Stimulated activated CD8-positive, alpha-beta memory T cell treated with anti-CD3 and anti-CD28 coated beads, Interleukin-12 subunit alpha, Interleukin-12 subunit beta, amount 100 ng/mL, for 24 hours (primary cell): ENCODE measurements around the gene GPR156.
"Not testable (repeated sequence)": the region's sequence is repeated elsewhere in the genome, so short reads cannot be mapped to it uniquely, and the experiment has no call there.

Experiments used
- DNase-seq: peaks from one replicate; pipeline ENCODE4 v3.0.0-alpha.2; 2020; ENCODE audit errors: extremely low read depth

Gene GPR156

DNA sequence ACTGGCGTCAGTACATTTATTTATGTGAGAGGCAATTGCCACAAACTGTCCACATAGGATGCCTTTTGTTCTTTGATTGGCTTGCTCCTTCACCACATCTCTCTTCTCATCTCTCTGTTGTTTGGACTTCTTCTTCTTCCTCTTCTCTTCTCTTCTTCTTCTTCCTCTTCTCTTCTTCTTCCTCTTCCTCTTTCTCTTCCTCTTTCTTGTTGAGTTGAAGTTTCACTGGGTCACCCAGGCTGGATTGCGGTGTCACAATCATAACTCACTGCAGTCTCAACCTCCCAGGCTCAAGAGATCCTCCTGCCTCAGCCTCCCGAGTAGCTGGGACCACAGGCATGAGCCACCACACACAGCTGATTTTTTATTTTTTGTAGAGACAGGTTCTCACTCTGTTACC, 123.1 kb downstream of the GPR156 start:
- DNase-seq, result no peak

DNA sequence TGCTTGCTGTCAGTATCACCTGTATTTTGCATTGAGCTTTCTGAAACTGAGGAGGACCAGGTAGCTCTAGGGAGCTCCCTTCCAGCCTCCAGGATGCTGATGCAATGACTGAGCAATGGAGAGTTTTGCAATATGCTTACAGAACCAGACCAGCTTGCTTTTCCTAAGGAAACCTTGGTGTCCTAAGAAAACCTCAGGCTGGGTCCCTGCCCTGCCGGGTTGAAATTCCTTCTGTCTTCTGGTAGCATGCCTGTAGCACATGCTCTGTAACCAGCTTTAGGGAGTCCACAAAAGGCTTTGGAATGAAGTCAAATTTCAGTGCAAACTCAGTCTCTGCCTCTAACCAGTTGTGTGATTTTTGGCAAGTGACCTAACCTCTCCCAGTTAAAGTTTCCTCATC, 125.0 kb downstream of the GPR156 start:
- no peak for DNase-seq

DNA sequence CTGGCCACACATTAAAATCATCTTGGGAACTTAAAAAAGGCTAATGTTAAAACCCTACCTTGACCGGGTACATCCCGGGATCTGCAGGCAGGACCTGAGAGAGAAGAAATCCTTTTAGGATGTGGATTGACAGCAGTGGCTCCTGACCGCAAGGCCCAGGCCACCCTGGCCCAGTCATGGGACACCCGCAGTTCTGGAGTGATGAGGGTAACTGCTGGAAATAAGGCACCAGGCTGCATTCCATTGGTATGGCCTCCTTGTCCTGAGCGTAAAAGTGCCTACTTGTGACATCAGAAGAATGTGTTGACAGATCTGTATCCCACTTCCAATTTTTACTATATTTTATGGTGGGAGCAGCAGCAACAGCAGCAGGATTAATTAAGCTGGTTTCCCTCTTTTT, 127.3 kb downstream of the GPR156 start:
- DNase-seq, result no peak

- no peak for DNase-seq
These were observed 127.9 kb downstream of the GPR156 start for GRCh38 chr3:120157113-120157512.

DNA sequence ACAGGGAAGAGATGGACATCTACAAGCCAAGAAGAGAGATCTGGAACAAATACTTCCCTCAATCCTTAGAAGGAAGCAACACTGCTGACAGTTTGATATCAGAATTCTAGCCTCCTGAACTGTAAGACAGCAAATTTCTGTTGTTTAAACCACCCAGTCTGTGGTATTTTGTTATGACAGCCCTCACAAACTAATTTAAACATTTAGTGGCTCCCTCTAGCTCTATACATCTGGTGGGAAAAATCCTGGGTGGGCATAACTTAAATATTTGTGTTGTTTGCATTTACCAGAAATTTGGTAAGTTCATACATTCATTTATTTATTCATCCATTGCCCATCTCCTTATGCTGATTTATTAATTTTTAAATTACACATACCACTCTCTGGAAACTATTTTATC, 128.3 kb downstream of the GPR156 start:
- DNase-seq, result no peak

- not testable (repeated sequence) for DNase-seq
These were observed 129.3 kb downstream of the GPR156 start for GRCh38 chr3:120155694-120156093.

DNA sequence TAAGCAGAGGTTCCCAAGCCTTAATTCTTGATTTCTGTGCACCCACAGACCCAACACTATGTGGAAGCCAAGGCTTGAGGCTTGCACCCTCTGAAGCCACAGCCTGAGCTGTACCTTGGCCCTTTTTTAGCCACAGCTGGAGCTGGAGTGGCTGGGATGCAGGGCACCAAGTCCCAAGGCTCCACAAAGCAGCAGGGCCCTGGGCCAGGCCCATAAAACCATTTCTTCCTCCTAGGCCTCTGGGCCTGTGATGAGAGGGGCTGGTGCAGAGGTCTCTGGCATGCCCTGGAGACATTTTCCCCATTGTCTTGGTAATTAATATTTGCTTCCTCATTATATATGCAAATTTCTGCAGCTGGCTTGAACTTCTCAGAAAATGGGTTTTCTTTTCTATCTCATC, 129.9 kb downstream of the GPR156 start:
- no peak for DNase-seq

GRCh38 chr3:120153294-120153693, 131.7 kb downstream of the GPR156 start:
- DNase-seq, result no peak

DNA sequence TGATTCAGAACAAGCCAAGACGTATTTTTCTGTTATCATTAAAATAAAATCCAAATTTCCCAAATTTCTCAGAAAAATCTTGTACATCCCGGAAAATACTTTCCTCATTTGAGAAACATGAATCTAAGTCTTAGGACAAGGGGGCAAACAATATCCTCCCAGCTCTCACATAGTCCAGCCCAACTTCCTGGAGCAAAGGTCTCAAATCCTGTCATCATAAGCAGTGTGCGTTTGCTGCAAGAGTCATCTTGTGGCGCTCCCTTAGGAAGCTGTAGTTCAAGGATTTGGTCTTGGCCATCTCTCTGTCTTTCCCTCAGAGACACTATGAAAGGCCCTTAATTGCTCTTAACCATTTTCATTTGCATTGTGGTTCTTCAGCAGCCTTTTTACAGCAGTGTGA, 133.2 kb downstream of the GPR156 start:
- DNase-seq, result no peak

GRCh38 chr3:120148187-120148949, 136.7 kb downstream of the GPR156 start:
- no peak for DNase-seq

DNA sequence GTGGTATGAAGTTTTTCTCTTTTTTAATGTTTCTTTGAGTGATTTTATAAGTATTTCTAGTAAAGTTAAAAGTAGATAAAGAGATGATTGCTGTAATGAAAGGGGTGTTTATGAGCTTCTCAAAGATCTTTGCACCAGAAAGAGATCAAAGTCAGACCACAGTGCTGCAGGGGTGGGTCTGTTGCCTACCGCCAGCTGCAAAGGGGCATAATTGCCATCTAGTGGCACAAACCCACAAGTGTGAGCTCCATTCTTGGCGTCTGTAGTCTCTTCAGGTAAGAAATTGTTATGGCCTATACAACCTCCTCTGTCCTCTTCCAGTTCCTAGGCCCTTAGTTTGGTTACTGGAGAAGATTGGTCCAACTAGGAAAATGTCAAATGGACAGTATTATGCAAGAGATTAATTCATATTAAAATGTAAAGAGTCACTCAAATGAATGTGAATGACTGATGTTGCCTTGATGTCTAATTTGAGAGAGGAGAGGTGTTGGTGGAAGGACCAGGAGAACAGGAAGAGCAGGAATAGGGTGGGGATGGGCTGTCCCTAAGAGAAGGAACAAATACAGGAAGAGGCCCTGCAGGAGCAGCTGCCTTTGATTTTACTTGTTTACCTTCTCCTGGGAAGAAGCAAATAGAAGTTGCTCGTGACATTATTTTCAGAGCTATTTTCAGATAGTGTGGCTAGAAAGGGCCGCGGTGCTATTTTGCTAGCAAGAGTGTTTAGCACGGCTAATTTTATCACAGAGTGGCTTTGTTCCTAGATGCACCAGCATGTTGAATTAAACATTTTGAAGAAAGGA, 137.8 kb downstream of the GPR156 start:
- DNase-seq, result no peak

- DNase-seq, result no peak
These were observed 139.3 kb downstream of the GPR156 start for GRCh38 chr3:120145542-120146285.

DNA sequence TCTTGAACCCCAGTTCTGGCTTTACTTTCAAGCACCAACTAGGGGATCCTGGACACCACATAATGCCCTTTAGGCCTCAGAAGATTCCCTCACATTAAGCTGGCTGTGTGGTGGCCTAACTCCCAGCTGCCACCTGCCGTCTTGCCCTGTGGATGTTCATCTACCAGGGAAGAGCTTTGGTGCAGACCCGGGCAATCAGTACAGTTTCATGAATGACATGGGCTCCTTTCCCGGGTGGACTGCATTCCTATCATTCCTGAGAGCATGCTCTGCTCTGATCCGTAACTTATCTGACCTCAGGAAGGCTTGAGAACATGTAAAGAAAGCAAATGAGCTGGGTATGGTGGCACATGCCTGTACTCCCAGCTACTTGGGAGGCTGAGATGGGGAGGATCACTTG, 140.8 kb downstream of the GPR156 start:
- no peak for DNase-seq

- no peak for DNase-seq
These were observed 141.3 kb downstream of the GPR156 start for GRCh38 chr3:120143676-120144075.

DNA sequence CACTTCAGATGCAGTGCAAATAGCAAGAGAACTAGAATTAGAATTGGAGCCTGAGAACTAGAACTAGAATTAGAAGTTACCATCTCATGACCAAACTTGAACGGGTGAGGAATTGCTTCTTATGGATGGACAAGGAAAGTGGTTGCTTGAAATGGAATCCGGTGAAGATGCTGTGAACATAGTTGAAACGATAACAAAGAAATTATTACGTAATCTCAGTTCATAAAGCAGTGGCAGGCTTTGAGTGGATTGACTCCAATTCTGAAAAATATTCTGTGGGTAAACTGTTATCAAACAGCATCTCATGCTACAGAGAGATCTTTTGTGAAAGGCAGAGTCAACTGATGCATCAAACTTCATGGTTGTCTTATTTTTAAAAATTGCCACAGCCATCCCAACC, 142.8 kb downstream of the GPR156 start:
- DNase-seq, result no peak

DNA sequence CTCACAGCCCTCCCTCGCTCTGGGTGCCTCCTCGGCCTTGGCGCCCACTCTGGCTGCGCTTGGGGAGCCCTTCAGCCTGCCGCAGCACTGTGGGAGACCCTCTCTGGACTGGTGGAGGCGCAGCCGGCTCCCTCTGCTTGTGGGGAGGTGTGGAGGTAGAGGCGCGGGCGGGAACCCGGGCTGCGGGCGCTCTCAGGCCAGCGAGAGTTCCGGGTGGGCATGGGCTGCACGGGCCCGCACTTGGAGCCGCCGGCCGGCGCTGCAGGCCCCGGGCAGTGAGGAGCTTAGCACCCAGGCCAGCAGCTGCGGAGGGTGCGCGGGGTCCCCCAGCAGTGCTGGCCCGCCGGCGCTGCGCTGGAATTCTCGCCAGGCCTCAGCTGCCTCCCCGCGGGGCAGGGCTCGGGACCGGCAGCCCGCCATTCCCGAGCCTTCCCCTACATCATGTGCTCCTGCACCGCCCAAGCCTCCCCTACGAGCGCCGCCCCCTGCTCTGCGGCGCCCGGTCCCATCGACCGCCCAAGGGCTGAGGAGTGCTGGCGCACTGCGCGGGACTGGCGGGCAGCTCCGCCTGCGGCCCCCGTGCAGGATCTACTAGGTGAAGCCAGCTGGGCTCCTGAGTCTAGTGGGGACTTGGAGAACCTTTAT, 144.8 kb downstream of the GPR156 start:
- no peak for DNase-seq

DNA sequence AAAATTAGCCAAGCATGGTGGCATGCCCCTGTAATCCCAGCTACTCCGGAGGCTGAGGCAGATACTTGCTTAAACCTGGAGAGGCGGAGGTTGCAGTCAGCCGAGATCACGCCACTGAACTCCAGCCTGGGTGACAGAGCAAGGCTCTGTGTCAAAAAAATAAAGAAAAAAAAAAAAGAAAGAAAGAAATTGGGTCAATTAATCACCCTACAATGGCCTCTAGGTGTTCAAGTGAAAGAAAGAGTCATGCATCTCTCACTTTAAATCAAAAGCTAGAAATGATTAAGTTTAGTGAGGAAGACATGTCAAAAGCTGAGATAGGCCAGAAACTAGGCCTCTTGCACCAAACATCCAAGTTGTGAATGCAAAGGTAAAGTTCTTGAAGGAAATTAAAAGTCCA, 145.9 kb downstream of the GPR156 start:
- no peak for DNase-seq

- no peak for DNase-seq
These were observed 147.5 kb downstream of the GPR156 start for GRCh38 chr3:120137548-120137947.

GRCh38 chr3:120130656-120131055, 154.4 kb downstream of the GPR156 start:
- DNase-seq, result no peak

GRCh38 chr3:120129718-120130513, 155.1 kb downstream of the GPR156 start:
- DNase-seq, result no peak

DNA sequence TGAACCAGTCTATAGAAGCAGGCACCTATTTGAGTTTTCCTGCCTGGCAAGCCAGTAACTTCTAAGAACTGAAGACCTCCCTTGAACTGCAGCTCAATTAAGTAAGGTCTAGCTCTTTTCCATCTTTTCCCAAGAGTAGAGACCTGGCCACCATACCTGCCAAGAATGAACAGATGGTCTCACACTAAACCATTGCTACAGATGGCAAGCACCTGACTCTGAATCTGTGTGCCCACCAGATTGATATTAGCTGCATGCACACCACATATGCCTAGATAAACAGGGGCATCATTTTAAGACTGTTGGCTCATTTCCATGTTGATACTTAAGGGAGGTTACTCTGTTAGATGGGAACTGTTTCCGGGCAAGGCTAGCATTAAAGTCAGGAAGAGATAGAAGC, 156.0 kb downstream of the GPR156 start:
- no peak for DNase-seq
